ENCODE data around the gene WFIKKN1. TPM values are rescaled to one million over a fixed set of nuclear protein-coding genes. Genes with fewer than 3 reads are reported as not detected.

Gene WFIKKN1
- total and polyA plus RNA-seq, 2 donors (not counting 1 experiment from before 2014, with no cell fraction given) = 0.64 to 0.84 TPM

- Histone ChIP-seq H2AFZ (ENCODE audit: insufficient read depth, low read depth, low read length, poor library complexity, severe bottlenecking) (peak overlapping the region; percentile 96), H3K4me1 (ENCODE audit: control insufficient read depth in 2 of 2, insufficient read depth in 2 of 2, low read length in 2 of 2) (peaks cover 14 to 30% of the 10 kb centered on the region in 2 donors), H3K4me2 (replicated peaks; ENCODE audit: low read depth, low read length, poor library complexity, severe bottlenecking) (peak overlapping the region; percentile 86), H3K36me3 (replicated peaks in 1 of 2; ENCODE audit: control extremely low read depth in 1 of 2, control insufficient read depth in 1 of 2, extremely low read depth in 1 of 2, insufficient read depth in 2 of 2, low read length in 1 of 2) (no peaks in the 10 kb centered on the region), H3K9ac (ENCODE audit: low read length) (peak overlapping the region; percentile 82), H3K9me3 (ENCODE audit: control extremely low read depth in 1 of 3, control insufficient read depth in 2 of 3, insufficient read depth in 1 of 3, low read length in 2 of 3) (no peaks in the 10 kb centered on the region), H3K27ac (ENCODE audit: low read length in 2 of 2) (peak overlapping the region; percentile 85 to 88), H3K4me3 (ENCODE audit: control extremely low read depth in 1 of 5, extremely low read depth in 1 of 5, insufficient read depth in 1 of 5, low read depth in 2 of 5, low read length in 4 of 5) (peak overlapping the region; percentile 66 to 89 (median 78)), H3K27me3 (replicated peaks in 1 of 4; ENCODE audit: control extremely low read depth in 1 of 4, control insufficient read depth in 3 of 4, insufficient read depth in 4 of 4, low read length in 3 of 4) (peaks cover 0 to 2% (median 0%) of the 10 kb centered on the region in 4 experiments), H3K79me2 (ENCODE audit: control insufficient read depth, insufficient read depth, low read length) (peaks cover 50% of the 10 kb centered on the region), H4K20me1 (ENCODE audit: control insufficient read depth, insufficient read depth, low read length, poor library complexity, severe bottlenecking) (peaks cover 41% of the 10 kb centered on the region)
- Mint-ChIP-seq H3K4me1 (peaks cover 46% of the 10 kb centered on the region), H3K27me3 (no peaks in the 10 kb centered on the region), H3K9me3 (ENCODE audit: insufficient read depth) (no peaks in the 10 kb centered on the region), H3K27ac (peak overlapping the region; percentile 100), H3K4me3 (peak overlapping the region; percentile 99)
- intact Hi-C loops (cut with micrococcal nuclease) = loop anchor here (1.0 to 5.0 kb wide), 6 partner anchors 10 to 187 kb away; partner anchors contain the start of genes CAPN15, DECR2, METTL26 and WDR90
- peak; percentile 72 for ATAC-seq (ENCODE audit: low read depth)
- POLR2A ChIA-PET = interaction anchor here (0.7 to 1.3 kb wide), 3 partner anchors 9 to 22 kb away, joined by 3 read pairs; partner anchors contain the start of gene NHLRC4
- peak; percentile 100 for DNase-seq
- CTCF ChIA-PET = interaction anchor here (1.3 kb wide), 1 partner anchor 10 kb away, joined by 5 read pairs; no protein-coding TSS in a partner anchor
- WGBS (ENCODE audit: insufficient coverage) = under 1% methylated on average over 107 of the region's 107 CpGs
- no peak for TF ChIP-seq EZH2 (IDR thresholded peaks at IDR 0.05; ENCODE audit: borderline replicate concordance, insufficient read depth, low read depth, low read length, poor library complexity, severe bottlenecking)
- TF ChIP-seq, protein P1, sequence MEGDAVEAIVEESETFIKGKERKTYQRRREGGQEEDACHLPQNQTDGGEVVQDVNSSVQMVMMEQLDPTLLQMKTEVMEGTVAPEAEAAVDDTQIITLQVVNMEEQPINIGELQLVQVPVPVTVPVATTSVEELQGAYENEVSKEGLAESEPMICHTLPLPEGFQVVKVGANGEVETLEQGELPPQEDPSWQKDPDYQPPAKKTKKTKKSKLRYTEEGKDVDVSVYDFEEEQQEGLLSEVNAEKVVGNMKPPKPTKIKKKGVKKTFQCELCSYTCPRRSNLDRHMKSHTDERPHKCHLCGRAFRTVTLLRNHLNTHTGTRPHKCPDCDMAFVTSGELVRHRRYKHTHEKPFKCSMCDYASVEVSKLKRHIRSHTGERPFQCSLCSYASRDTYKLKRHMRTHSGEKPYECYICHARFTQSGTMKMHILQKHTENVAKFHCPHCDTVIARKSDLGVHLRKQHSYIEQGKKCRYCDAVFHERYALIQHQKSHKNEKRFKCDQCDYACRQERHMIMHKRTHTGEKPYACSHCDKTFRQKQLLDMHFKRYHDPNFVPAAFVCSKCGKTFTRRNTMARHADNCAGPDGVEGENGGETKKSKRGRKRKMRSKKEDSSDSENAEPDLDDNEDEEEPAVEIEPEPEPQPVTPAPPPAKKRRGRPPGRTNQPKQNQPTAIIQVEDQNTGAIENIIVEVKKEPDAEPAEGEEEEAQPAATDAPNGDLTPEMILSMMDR (IDR thresholded peaks at IDR 0.05) = no peak
Measured at GRCh38 chr16:588889-589657, 41.7 kb upstream of the WFIKKN1 start.

Measured in B cell (primary cell).